IPS-18a (cell line): ENCODE measurements around the gene TRIM69.
"Not testable (repeated sequence)": the region's sequence is repeated elsewhere in the genome, so short reads cannot be mapped to it uniquely, and the experiment has no call there.

ENCODE experiments used
- H3K27ac ChIP-seq: one replicate; pipeline ENCODE4 v1.5.1; 2013; ENCODE audit warnings: low read length
- H3K27me3 ChIP-seq: one replicate; pipeline ENCODE4 v1.6.1; 2013; ENCODE audit warnings: mild to moderate bottlenecking, low read length; ENCODE audit not compliant: control insufficient read depth, insufficient read depth
- H3K36me3 ChIP-seq: one replicate; pipeline ENCODE4 v1.6.1; 2013; ENCODE audit warnings: low read depth, low read length; ENCODE audit not compliant: control insufficient read depth
- H3K4me1 ChIP-seq: one replicate; pipeline ENCODE4 v1.6.1; 2013; ENCODE audit warnings: low read depth, low read length; ENCODE audit not compliant: control insufficient read depth
- H3K4me3 ChIP-seq: one replicate; pipeline ENCODE4 v1.5.1; 2013; ENCODE audit warnings: low read length
- H3K9ac ChIP-seq: one replicate; pipeline ENCODE4 v1.6.1; 2013; ENCODE audit warnings: mild to moderate bottlenecking, low read length, moderate library complexity
- H3K9me3 ChIP-seq: one replicate; pipeline ENCODE4 v1.6.1; 2013; ENCODE audit warnings: low read depth, low read length; ENCODE audit not compliant: control insufficient read depth

TRIM69 gene

GRCh38 chr15:44718180-44718926, 18.0 kb upstream of the TRIM69 start:
- H3K4me1 ChIP-seq = no peaks in the 10 kb centered on the region
- no peaks in the 10 kb centered on the region for H3K27me3 ChIP-seq
- H3K36me3 ChIP-seq = peaks cover 28% of the 10 kb centered on the region
- no peak overlapping the region for H3K4me3 ChIP-seq
- H3K27ac ChIP-seq = no peak overlapping the region
- H3K9me3 ChIP-seq = no peaks in the 10 kb centered on the region
- H3K9ac ChIP-seq = no peak overlapping the region

- no peaks in the 10 kb centered on the region for H3K9me3 ChIP-seq
- H3K4me3 ChIP-seq = no peak overlapping the region
- peaks cover 28% of the 10 kb centered on the region for H3K36me3 ChIP-seq
- no peak overlapping the region for H3K9ac ChIP-seq
- H3K27ac ChIP-seq = no peak overlapping the region
- H3K4me1 ChIP-seq = no peaks in the 10 kb centered on the region
- H3K27me3 ChIP-seq = no peaks in the 10 kb centered on the region
Observed at GRCh38 chr15:44718927-44719292, 17.4 kb upstream of the TRIM69 start.

GRCh38 chr15:44719293-44719999, 16.9 kb upstream of the TRIM69 start:
- no peak overlapping the region for H3K4me3 ChIP-seq
- no peak overlapping the region for H3K9ac ChIP-seq
- no peaks in the 10 kb centered on the region for H3K27me3 ChIP-seq
- H3K9me3 ChIP-seq = no peaks in the 10 kb centered on the region
- H3K27ac ChIP-seq = no peak overlapping the region
- no peaks in the 10 kb centered on the region for H3K4me1 ChIP-seq
- H3K36me3 ChIP-seq = peaks cover 28% of the 10 kb centered on the region

- H3K9ac ChIP-seq, H3K9me3 ChIP-seq, H3K4me1 ChIP-seq, H3K27ac ChIP-seq, H3K4me3 ChIP-seq, H3K27me3 ChIP-seq: not testable (repeated sequence)
- peaks cover 28% of the 10 kb centered on the region for H3K36me3 ChIP-seq
Observed at GRCh38 chr15:44720000-44720435, 16.3 kb upstream of the TRIM69 start.

GRCh38 chr15:44720460-44721176, 15.7 kb upstream of the TRIM69 start:
- H3K9me3 ChIP-seq = no peaks in the 10 kb centered on the region
- peaks cover 25% of the 10 kb centered on the region for H3K36me3 ChIP-seq

GRCh38 chr15:44722011-44722410, 14.3 kb upstream of the TRIM69 start:
- Histone ChIP-seq H3K4me1 (peaks cover 8% of the 10 kb centered on the region), H3K27me3 (no peaks in the 10 kb centered on the region), H3K4me3 (no peak overlapping the region), H3K9me3 (no peaks in the 10 kb centered on the region), H3K27ac (no peak overlapping the region), H3K9ac (no peak overlapping the region), H3K36me3 (peaks cover 11% of the 10 kb centered on the region)

More at GRCh38 chr15:44720460-44721176, 15.7 kb upstream of the TRIM69 start:
- no peaks in the 10 kb centered on the region for H3K27me3 ChIP-seq
- H3K4me3 ChIP-seq = no peak overlapping the region
- H3K4me1 ChIP-seq = no peaks in the 10 kb centered on the region
- no peak overlapping the region for H3K27ac ChIP-seq
- no peak overlapping the region for H3K9ac ChIP-seq

GRCh38 chr15:44726136-44726535, 10.2 kb upstream of the TRIM69 start:
- Histone ChIP-seq H3K9me3 (no peaks in the 10 kb centered on the region), H3K4me3 (no peak overlapping the region), H3K9ac (peak overlapping the region; percentile 4), H3K4me1 (peaks cover 17% of the 10 kb centered on the region), H3K36me3 (no peaks in the 10 kb centered on the region), H3K27me3 (peaks cover 10% of the 10 kb centered on the region), H3K27ac (no peak overlapping the region)

- H3K4me3 ChIP-seq = no peak overlapping the region
- H3K9me3 ChIP-seq = no peaks in the 10 kb centered on the region
- no peak overlapping the region for H3K27ac ChIP-seq
- H3K4me1 ChIP-seq = peaks cover 17% of the 10 kb centered on the region
- peak overlapping the region; percentile 4 for H3K9ac ChIP-seq
- no peaks in the 10 kb centered on the region for H3K36me3 ChIP-seq
- H3K27me3 ChIP-seq = peaks cover 10% of the 10 kb centered on the region
Observed at GRCh38 chr15:44726568-44727484, 9.5 kb upstream of the TRIM69 start.

- Histone ChIP-seq H3K9ac (no peak overlapping the region), H3K36me3 (no peaks in the 10 kb centered on the region), H3K4me3 (peak overlapping the region; percentile 82), H3K27me3 (peaks cover 10% of the 10 kb centered on the region), H3K27ac (no peak overlapping the region), H3K4me1 (peaks cover 17% of the 10 kb centered on the region), H3K9me3 (no peaks in the 10 kb centered on the region)
Observed at GRCh38 chr15:44727485-44728231, 8.7 kb upstream of the TRIM69 start.

- not testable (repeated sequence) for H3K9me3 ChIP-seq, H3K36me3 ChIP-seq
- peak overlapping the region; percentile 82 for H3K4me3 ChIP-seq
- peak overlapping the region; percentile 80 for H3K27ac ChIP-seq
- peaks cover 10% of the 10 kb centered on the region for H3K27me3 ChIP-seq
- peaks cover 17% of the 10 kb centered on the region for H3K4me1 ChIP-seq
- H3K9ac ChIP-seq = peak overlapping the region; percentile 56
Observed at GRCh38 chr15:44728232-44728575, 8.1 kb upstream of the TRIM69 start.
